ENCODE data around the gene ARG1.

ARG1 gene

DNA sequence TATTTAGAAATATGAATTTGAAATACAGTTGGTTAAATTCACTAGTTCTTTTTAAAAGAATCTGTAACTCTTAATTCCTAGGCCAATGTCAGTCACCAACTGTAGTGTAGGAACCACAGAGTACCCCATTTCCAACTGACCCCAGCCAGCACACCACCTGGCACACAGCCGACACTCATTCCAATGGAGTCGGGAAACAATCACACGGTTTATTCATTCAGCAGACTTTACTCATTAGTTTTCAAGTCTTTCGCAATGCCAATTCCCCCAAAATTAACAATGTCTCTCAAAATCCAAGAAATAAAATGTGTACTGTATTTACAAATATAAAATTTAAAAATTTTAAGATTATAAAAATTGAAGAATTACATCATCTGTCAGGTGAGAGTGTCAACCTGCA lies 13.5 kb downstream of the ARG1 start:
- no peak for DNase-seq (ENCODE audit: low read depth)

DNA sequence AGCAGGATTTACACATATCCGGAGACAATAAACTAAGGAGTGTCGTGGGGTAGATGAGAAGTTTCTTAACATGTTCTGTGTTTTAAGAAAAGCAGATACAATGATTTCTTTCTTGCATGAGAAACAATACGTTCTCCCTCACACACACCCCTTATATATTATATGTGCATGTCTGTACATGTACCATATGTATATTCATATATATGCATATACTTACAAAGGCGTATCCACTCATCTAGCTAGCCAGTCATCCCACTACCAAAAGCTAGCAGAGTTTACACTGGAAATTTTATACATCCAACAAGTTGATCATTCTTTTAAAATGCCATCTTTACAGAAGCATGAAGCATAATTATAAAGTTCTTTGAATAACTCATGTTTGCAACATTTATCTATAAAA lies 14.9 kb downstream of the ARG1 start:
- no peak for DNase-seq (ENCODE audit: low read depth)

DNA sequence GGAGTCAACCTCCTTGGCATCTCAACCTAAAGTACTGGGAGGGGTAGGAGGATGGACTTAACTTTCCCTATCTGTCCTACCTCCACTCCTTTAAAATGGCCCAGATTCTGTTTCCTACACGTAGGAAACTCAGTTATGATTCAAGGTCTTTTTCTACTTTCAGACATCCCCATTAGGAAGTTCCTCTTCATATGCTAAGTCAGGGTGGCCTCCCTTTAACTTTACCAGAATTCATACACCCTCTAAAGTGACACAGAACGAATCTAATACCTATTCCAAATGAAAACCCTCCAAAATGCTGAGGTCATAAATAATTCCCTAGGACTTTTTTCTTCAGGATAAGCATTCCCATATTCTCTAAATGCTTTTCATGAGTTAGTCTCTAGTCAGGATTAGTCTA lies 15.6 kb downstream of the ARG1 start:
- no peak for DNase-seq (ENCODE audit: low read depth)

DNA sequence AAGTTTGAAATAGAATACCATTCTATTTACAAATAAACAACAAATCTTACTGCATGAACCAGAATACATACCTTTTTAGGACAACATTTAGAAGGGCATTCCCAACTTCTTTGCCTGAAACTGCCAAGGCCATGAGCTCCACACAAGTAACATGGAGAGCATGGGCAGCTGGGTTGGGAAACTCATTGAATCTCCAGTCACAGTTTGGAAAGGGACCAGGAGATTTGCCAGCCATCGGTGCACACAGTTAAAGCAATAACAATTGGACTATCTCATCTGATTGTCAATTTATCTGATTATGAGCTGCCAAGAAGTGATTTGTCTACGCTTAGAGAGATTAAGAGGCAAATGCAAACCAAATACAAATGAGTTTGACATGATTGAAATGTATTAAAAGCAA lies 19.9 kb downstream of the ARG1 start:
- no peak for DNase-seq (ENCODE audit: low read depth)

DNA sequence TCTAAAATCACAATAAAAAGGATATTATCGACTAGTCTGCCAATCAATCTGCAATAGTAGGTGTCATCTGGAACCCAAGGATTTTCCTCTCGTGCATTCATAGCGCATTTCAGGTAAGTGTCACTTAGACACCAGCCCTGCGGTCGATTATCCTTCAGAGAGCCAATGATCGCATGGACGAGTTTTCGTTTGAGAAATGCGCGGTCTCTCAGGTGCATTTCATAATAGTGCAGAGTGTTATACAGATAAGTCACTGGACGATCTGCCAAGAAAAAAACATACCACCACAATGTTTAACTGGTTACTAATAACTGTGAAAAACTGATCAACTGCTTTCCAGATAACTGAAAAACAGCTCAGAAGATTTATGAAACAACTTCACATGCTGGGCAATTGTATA lies 21.0 kb downstream of the ARG1 start:
- DNase-seq (ENCODE audit: low read depth), result no peak

DNA sequence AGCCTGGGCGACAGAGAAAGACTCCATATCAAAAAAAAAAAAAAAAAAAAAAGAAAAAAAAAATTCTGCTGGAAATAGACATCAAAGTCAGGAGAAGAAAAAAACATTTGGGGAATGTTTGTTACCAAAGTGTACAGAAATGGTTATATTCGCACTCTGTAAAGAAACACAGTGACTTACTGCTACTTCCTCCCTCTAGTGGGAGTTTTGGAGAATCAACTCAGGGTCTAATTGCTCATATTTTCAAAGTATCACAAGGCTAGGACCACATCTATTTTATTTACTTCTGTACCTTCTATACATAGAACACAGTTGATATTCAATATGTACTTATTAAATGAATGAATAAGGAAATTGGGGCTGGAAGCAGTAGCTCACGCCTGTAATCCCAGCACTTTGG lies 24.4 kb downstream of the ARG1 start:
- no peak for DNase-seq (ENCODE audit: low read depth)

GRCh38 chr6:131600716-131601115 lies 27.7 kb downstream of the ARG1 start:
- no peak for DNase-seq (ENCODE audit: low read depth)

GRCh38 chr6:131602781-131603312 lies 29.8 kb downstream of the ARG1 start:
- DNase-seq (ENCODE audit: low read depth), result no peak

GRCh38 chr6:131613296-131613925 lies 40.4 kb downstream of the ARG1 start:
- no peak for DNase-seq (ENCODE audit: low read depth)

DNA sequence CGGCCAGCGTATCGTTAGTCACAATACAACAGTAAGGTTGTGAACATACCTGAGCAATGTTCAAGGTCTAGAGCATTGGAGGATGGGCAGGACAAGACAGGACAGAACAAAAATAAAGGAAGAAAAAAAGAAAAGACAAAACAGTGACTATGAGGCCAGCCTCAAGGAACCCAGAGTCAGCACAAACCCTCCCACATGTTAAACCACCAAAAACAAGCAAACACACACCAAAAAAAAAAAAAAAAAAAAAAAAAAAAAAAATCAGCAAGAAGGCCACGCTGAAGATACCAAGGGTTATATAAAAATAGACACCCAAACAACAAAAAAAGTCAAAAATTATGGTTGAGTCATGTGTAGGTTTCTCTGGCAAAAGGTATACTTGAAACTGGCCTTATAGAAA lies 42.2 kb downstream of the ARG1 start:
- DNase-seq (ENCODE audit: low read depth), result no peak

GRCh38 chr6:131627724-131628682 lies 55.0 kb downstream of the ARG1 start, which contains the start of gene MED23:
MED23 (minus strand) TSS chr6:131628242; CDS start chr6:131628049, 193 bp downstream.
- peak; percentile 88 for DNase-seq (ENCODE audit: low read depth)

GRCh38 chr6:131628726-131629125 lies 55.7 kb downstream of the ARG1 start:
- DNase-seq (ENCODE audit: low read depth), result no peak

DNA sequence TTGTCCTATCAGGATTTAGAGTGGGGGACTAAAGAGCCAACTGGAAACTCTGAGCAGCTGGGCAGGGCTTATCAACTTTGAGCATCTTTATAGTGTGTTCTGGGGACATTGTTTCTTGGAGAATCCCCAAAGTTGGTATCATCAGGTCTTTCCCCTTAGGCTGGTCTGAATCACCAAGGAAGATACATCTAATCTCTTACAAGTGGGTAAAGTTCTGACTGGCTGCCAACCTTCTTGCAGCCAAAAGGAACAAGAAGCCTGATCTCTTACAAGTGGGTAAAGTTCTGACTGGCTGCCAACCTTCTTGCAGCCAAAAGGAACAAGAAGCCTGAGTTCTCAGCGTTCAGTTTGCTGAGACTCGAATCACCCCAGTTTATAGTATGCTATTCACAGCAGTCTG lies 56.6 kb downstream of the ARG1 start:
- no peak for DNase-seq (ENCODE audit: low read depth)

- DNase-seq (ENCODE audit: low read depth), result no peak
Observed at GRCh38 chr6:131631625-131632289, 58.7 kb downstream of the ARG1 start.
